ENCODE results near the gene LRMDA.

DNA sequence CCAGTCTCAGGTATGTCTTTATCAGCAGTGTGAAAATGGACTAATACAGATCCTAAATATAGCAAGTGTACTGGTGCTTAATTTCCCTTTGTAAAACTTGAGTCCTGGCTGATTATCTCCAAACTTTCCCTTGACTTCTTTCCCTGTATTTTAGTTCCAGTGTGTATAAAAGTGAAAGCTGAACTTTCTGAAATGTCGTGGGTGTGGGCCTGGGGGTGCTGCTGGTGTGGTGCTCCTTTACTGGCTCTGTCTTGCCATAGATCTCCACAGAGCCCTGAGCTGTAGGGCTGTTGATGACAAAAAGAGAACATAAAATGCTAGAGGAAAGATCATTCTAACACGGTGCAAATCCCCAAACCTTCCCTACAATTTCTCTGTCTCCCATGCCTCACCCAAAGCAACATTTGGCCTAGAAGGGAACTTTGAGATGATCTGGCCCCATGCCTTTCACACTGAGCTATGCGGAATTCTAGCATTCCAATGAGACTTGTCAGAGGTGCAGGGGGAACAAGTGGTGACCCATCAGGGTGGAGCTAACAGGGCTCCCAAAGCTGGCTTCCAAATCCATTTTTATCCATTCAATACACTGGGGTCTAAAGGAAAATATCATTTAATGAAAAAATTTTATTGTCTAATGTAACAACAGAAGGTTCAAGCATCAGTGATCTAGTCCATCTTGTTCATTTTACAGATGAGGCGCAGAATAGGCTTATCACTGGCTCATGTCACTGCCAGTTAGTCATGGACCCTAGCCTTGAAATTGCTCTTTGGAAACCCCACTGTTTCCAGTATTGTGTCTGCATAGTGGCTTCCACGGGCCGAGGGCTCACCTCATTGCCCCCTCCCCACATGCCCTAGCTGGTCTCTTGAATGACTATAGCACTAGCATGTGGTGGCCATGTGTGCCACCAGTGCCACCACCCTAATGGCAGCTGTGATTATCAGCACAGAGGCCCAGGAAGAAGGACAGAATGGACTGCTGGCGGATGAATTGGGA lies 1000.9 kb downstream of the LRMDA start:
- TF ChIP-seq, protein P1, sequence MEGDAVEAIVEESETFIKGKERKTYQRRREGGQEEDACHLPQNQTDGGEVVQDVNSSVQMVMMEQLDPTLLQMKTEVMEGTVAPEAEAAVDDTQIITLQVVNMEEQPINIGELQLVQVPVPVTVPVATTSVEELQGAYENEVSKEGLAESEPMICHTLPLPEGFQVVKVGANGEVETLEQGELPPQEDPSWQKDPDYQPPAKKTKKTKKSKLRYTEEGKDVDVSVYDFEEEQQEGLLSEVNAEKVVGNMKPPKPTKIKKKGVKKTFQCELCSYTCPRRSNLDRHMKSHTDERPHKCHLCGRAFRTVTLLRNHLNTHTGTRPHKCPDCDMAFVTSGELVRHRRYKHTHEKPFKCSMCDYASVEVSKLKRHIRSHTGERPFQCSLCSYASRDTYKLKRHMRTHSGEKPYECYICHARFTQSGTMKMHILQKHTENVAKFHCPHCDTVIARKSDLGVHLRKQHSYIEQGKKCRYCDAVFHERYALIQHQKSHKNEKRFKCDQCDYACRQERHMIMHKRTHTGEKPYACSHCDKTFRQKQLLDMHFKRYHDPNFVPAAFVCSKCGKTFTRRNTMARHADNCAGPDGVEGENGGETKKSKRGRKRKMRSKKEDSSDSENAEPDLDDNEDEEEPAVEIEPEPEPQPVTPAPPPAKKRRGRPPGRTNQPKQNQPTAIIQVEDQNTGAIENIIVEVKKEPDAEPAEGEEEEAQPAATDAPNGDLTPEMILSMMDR (conservative IDR thresholded peaks at IDR 0.05; ENCODE audit: low read depth, low read length) = no peak
- TF ChIP-seq EZH2 (IDR thresholded peaks at IDR 0.05; ENCODE audit: low read length, unreplicated experiment) = no peak
